NB4 (cell line): ENCODE data around the gene ITGA8.

Experiments used
- CTCF ChIP-seq: IDR thresholded peaks from one replicate; pipeline ENCODE4 v1.5.1; 2012; ENCODE audit warnings: low read depth, low read length
- MAX ChIP-seq: IDR thresholded peaks from 2 replicates; pipeline ENCODE4 v1.6.1; 2011; ENCODE audit warnings: low read depth, low read length
- MYC ChIP-seq: IDR thresholded peaks from 2 replicates; pipeline ENCODE4 v1.6.1; 2011; ENCODE audit warnings: low read depth, low read length
- POLR2A ChIP-seq: IDR thresholded peaks from 2 replicates; pipeline ENCODE4 v1.6.1; 2011; ENCODE audit warnings: mild to moderate bottlenecking; ENCODE audit not compliant: insufficient read length; ENCODE audit errors: extremely low read depth

- no peak for TF ChIP-seq CTCF
- no peak for TF ChIP-seq MYC
- no peak for TF ChIP-seq POLR2A
- no peak for TF ChIP-seq MAX
Measured at GRCh38 chr10:15478950-15479349, 240.8 kb downstream of the ITGA8 start.
